NCI-H748 (cell line): ENCODE data around the gene SAT2.
"Not testable (repeated sequence)": the region's sequence is repeated elsewhere in the genome, so short reads cannot be mapped to it uniquely, and the experiment has no call there.

Experiments
- DNase-seq: peaks from one replicate; lab custom pipeline; 2025; ENCODE audit not compliant: unreplicated experiment; lab: John Stamatoyannopoulos, UW

The SAT2 gene

DNA sequence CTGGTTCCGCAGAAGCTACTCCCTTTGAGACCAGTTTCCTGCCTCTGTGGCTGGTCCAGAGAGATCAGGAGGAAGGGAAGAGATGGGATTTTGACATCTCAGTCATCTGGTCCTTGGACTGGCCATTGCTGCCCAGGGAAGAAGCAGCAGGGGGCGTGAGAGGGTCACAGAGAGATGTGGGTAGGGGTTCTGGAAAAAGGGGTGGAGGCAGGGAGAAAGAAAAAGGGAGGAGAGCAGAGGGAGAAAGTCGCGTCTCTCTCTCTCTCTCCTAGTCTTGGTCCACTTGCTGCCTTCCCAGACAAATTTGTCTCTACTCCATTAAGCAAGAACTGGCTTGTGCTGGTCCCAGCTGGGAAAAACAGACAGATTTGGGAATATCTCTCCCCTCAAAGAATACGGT is 6.8 kb upstream of the SAT2 start:
- DNase-seq: peak; percentile 57

DNA sequence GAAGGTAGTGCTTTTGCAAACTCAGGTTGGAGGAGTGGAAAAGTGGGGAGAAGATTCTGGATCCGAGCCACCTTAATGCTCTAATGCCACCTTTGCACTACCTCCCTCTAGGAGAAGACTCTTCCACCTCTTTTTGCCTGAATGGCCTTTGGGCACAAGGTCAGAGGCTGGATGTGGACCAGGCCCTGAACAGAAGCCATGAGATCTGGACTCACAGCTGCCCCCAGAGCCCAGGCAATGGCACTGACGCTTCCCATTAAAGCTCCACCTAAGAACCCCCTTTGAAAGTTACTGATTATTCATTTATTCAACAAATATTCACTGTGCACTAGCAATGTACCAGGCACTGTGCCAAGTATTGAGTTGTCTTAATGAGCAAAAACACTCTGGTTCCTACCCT is 5.5 kb upstream of the SAT2 start:
- no peak for DNase-seq

DNA sequence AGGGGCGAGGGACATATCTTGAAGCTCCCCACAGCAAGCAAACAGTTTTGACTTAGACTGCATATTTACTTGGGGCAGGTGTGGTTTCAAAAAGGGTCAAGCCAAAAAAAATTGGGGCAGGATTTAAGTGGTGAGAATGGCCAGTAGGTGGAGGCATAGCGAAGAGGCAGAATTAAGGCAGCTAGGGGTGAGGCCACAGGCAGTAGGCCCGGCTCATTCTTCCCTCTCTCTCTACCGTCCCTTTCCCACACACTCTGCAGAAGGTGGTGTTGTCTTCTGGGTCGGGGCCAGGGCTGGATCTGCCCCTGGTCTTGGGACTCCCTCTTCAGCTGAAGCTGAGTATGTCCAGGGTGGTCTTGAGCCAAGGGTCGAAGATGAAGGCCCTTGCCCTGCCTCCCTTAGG is 4.9 kb upstream of the SAT2 start:
- peak; percentile 57 for DNase-seq

DNA sequence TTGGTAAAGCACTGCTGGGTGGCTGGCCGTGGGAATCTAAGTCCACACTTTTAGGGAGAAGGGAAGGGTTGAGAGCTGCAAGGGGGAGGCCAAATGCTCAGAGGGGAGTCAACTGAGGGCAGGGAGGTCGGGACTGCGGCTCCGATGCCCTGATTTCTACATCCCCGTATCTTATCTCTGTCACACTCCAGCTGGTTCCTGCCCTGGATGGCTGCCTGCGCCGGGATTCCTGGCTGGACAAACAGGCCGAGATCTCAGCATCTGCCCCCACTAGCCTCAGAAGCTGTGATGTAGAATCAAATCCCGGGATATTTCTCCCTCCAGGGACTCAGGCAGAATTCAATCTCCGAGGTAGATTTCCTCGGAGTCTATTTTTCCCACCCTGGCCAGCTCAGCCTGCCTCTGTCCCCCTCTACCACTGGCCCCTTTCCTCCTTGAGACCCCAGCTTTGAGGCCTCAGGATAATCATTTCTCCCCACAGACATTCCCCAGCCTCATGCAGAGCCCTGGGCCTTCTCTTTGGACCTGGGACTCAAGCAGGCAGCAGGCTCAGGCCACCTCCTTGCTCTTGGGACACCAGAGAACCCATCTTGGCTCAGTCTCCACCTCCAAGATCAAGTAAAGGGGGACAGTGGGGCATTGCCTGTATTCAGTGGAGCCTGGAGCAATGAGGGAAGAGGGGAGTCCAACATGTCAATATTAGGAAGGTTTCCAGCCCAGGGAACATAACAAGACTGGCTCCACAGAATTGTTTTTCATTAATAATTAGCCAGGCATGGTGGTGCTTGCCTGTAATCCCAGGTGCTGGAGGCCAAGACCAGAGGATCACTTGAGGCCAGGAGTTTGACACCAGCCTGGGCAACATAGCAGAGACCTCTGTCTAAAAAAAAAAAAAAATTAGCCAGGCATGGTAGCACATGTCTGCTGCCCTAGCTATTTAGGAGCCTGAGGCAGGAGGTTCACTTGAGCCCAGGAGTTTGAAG is 4.1 kb upstream of the SAT2 start:
- DNase-seq: no peak

DNA sequence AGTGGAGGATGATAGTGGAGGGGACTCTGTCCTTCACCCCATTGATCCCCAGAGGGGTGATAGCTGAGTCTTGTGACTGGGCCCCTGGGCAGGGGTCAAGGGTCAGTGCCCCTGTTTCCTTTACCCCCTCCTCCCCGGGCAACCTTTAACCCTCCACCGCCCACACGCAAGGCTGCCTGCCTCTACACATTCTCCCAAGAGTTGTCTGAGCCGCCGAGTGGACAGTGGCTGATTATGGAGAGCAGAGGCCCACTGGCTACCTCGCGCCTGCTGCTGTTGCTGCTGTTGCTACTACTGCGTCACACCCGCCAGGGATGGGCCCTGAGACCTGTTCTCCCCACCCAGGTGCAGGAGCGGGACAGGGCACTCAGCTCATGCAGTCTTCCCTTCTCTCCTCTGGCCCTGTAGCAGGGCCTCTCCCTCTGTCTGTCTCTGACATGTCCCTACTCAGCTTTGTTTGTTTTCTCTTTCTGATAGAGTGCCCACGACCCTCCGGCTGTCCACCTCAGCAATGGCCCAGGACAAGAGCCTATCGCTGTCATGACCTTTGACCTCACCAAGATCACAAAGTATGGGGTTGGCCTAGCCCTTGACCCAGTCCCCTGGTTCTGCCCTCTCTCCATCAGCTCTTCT is 2.4 kb upstream of the SAT2 start, which contains the start of gene SHBG:
Gene SHBG (plus strand): TSS at position 197 of the 633 bp plus-strand sequence. CDS start 38 bp downstream, at position 235.
- DNase-seq: no peak

DNA sequence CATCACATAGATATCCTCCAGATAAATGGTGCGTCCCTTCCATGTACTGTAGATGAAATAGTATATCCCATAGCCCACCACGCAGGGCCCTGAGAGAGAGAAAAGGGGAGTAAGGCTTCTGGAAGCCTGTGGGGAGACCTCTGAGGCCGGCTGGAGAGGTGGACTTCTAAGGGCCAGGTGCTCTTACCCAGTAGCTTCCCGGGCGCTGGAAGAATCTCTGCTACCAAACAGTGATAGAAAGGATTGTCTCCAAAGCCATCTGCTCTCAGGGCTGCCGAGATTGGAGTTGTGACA is 718 bp downstream of the SAT2 start:
- no peak for DNase-seq

DNA sequence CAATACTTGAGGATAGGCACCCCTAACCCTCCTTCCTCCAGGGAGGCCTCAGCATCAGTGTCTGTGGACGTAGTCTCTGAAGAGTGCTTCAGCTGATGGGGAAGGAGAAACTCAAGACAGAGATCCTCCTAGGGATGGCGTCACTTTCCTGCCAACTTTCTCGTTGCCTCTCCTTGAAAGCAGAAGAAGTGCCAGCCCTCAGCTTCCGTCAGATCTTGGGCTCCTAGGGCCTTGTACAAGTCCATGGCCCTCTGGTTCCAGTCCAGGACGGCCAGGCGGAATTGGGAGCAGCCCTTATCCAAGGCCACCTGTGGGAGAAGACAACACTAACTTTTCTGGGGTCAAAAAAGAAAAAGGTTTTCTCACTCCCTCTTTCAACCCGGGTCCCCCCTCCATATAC is 1.3 kb downstream of the SAT2 start:
- DNase-seq: no peak

DNA sequence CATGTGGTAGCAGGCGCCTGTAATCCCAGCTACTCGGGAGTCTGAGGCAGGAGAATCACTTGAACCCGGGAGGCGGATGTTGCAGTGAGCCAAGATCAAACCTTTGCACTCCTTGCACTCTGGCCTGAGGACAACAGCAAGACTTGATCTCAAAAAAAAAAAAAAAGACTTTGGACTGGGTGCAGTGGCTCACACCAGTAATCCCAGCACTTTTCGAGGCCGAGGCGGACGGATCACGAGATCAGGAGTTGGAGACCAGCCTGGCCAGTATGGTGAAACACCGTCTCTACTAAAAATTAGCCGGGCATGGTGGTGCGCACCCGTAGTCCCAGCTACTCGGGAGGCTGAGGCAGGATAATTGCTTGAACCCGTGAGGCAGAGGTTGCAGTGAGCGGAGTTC is 1.9 kb downstream of the SAT2 start:
- DNase-seq: not testable (repeated sequence)

DNA sequence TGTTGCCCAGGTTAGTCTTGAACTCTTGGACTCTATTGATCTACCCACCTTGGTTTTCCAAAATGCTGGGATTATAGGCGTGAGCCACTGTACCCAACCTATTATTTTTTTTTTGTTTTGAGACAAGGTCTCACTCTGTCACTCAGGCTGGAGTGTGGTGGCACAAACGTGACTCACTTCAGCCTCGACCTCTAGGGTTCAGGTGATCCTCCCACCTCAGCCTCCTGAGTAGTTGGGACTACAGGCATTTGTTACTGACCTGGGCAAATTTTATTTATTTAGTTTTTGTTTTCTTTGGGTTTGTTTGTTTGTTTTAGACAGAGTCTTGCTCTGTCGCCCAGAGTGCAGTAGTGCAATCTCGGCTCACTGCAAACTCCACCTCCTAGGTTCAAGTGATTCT is 4.0 kb downstream of the SAT2 start:
- no peak for DNase-seq

DNA sequence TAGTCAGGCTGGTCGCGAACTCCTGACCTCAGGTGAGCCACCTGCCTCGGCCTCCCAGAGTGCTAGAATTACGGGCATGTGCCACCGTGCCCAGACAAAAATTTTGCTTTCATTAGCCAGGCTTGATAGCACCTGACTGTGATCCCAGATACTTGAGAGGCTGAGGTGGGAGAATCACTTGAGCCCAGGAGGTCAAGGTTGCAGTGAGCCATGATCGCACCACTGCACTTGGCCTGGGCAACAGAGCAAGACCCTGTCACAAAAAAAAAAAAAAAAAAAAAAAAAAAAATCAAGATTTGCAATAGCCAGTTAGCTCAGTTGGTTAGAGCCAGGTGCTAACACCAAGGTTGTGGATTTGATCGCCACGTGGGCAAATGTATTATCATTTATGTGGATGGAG is 6.8 kb downstream of the SAT2 start:
- no peak for DNase-seq

DNA sequence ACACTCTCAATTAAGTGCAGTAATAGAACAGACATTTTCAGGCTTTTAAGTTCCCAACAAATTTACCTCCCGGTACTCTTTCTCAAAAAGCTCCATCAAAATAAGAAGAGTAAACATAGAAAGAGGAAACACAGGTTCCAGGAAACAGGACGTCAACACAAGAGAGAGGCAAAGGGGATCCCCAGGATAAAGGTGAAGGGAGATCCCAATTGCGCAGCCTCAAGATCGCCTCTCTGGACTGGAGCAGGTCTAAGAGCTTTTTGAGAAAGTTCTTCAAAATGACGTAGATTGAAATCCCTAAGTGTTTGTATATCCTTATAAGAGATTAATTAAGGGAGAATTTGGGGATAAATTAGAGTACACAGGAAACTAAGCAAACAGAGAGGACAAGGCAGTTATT is 9.0 kb downstream of the SAT2 start:
- no peak for DNase-seq

DNA sequence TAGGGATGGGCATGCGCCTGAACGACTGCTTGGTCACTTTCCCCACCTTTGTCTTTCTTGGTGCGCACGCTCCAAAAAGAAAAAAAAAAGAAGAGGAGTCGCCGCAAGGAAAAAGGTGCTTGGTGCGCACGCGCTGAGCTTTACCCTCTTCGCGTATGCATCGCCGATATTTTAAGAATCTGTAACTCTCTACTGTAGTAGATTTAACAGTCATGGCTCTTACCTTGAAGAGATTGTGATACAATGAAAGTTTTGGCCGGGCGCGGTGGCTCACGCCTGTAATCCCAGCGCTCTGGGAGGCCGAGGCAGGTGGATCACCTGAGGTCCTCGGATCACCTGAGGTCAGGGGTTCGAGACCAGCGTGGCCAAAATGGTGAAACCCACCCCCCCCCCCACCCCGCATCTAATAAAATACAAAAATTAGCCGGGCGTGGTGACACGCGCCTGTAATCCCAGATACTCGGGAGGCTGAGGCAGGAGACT is 12.3 kb downstream of the SAT2 start:
- DNase-seq: no peak

DNA sequence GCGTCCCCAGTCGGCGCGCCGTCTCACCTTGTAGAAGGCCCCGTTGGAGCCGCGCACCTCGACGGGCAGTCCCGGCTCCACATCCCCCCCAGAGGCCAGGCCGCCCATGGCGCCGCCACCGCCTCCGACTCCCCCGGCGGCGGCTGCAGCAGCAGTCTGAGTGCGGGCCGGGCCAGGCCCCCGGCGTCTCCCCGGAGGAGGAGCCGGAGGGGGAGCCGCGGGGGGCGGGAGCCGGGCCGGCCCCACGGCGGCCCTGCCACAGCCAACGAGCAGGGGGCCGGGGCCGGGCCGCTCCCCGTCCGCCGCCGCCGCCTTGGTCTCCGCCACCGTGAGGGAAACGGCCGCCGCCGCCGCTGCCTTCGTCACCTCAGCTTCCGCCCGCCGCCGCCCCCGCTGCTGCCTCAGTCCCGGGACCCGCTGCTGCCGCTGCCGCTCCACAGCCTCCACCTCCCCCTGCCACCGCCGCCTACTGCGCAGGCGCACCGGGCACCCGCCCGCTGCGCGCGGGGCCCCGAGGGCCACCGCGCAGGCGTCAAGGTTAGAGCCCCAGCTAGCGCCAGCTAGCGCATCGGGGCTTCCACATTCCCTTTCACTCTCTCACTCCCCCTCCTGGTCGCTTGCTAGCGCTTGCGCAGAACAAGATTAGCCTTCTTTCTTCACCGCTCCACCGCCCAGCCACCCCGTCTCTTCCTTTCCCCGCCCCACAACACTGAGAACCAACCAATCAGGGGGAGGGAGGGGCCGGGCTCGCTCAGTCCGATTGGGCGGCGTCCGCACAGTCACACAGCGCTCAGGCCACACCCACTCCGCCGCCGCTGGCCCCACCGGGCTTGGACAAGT is 13.0 kb downstream of the SAT2 start, which contains the start of gene FXR2:
Gene FXR2 (minus strand): TSS at position 473 of the 840 bp plus-strand sequence. CDS start 365 bp downstream, at position 108.
- peak; percentile 100 for DNase-seq

DNA sequence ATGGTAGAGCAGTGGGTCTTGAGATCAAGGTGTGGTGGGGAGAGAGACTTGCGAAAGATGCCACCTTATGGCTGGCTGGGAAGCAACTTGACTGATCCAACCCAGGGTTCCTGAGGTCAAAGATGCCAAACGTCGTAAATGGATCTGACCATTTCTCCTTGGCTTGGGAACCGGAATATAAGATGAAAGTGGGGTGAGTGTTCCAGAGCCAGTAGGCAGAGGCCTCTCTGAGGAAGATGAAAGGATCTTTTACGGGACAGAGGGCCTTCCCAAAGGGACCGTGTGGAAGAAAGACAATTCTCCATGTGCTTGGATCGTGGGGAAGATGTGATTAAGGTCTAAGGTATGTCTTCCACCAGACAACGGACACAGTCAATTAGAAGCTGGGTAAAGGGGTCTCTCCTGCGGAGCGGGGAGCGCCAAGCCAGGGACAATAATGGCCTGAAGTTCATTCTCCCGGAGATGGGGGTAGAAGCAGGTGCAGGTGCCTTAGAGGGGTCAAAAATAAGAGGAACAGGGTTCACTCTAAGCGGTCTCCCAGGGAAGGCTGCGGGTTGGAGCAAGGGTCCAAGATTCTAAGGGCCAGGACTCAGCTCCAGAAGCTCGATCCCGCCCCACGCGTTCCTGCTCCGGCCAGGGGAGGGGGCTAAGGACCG is 13.7 kb downstream of the SAT2 start:
- no peak for DNase-seq

DNA sequence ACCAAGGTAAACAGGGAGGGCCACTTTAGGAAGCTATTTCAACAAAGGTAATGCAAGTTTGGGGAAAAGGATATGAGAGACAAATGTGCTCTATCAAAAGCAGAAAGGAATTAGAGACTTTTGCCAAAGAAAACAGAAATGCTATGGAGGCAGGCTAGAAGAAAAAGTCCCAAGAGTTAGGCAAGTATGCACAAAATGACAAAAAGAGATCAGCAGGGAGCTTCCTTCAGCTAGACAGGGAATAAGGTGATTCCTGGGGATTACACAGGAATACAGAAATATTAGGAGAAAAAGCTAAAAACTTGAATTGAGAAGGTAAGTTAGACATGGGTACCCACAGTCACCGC is 15.4 kb downstream of the SAT2 start:
- no peak for DNase-seq

DNA sequence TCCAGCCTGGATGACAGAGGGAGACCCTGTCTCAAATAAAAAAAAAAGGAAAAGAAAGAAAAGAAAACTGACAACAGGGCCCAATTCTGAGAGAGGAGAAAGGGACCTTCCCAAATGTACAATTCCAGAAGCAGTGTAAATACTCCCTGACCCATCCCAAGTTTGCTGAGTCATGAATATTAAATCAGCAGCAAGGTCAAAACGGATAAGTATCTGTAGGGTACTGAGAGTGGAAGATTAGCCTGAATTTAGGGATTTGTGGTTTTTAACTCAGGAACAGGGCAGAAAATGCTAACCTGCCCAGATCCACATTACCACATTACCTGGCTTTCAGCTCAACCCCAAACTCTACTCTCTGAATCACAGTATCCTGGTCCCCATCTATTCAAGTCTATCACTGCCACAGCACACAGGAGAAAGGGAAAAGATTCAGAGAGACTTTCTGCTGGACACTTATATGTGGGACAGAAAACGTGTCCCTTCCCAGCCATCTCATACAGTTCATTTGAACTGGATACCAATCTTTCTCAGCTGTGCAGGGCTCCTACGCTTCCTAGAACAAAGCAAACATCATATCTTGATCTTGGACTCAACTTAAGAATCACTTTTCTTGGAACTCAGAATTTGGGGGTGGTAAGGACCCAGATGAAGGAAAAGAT is 15.9 kb downstream of the SAT2 start:
- DNase-seq: no peak

DNA sequence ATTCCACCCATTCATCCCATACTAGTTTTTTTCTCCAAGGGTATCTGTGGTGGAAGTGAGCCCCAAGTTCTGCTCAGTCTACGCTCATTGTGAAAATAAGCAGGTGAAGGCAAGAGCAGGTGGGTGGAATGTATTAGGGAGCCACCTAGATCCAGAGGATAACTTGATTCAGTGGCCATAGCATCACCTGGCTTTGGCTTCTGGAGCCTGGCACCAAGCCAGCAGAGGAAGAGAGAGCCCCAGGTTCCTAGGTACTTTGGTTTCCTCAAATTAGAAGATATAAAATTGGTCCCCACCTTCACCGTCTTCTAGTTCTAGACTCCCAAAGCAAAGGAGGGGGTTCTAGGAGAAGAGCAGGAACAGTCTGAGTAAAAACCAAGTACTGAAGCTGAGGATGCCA is 17.0 kb downstream of the SAT2 start:
- peak; percentile 29 for DNase-seq

DNA sequence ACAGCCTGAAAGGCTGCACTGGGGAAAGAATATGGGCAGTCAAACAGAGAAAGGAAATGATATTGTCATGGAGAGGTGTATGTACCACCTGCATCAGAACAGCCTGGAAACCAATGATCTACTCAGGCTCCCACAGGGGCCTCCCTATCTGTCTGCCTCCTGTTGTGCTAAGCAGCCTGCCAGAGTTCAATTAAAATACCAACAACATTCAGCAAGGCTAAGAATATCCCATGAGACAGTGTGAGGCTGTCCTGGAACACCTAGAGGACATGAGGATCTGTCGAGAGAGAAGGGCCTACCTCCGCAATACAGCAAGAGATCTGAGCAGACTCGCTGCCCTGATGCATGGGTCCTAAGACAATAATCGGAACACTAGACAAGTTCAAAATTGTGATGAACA is 21.3 kb downstream of the SAT2 start:
- no peak for DNase-seq

DNA sequence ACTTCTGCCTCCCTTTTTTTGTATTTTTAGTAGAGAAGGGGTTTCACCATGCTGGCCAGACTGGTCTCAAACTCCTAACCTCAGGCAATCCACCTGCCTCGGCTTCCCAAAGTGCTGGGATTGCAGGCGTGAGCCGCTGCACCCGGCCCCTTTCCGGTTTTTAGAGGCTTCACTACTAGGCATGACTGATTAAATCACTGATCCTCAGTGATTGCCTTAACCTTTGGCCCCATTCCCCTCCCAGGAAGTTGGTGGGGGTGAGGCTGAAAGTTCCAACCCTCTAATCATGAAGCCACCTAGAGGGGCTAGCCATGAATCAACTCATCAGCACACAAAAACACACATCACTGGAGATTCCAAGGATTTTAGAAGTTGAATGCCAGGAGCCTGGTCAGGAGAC is 30.1 kb downstream of the SAT2 start:
- not testable (repeated sequence) for DNase-seq

DNA sequence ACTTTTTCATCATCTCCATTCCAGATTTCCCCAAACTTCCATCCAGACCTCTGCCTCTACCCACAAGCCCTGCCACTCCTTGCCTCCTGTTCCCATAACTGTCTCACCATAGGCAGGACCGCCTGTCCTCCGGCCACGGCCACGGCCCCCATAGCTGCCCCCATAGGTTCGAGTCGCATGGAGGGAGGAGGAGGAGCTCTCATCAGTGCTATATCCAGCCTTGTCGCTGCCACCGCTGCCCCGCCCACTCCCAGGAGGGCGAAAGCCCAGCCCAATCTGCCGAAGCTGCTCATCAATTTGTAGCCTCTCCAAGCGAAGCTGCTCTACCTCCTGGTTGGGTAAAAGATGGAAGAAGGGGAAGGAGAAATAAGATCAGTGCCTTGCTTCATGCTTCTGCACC is 34.3 kb downstream of the SAT2 start:
- no peak for DNase-seq
